Keratinocyte (primary cell): Measurements from ENCODE around the gene PNKP. TPM values are rescaled to one million over a fixed set of nuclear protein-coding genes. Genes with fewer than 3 reads are reported as not detected.

Experiments
- DNase-seq: peaks from one replicate; pipeline ENCODE4 v3.0.0-alpha.2; 2011; ENCODE audit warnings: low read depth, missing footprints, low spot score
- FAIRE-seq: peaks from 2 replicates; lab custom pipeline; 2011; peaks lifted over from hg19 to GRCh38; lab: Jason Lieb, UNC
- H2AFZ ChIP-seq: 2 replicates; pipeline ENCODE4 v1.6.0; 2012; ENCODE audit warnings: low read length, control low read depth, inconsistent platforms; ENCODE audit not compliant: control insufficient read depth
- H3K27ac ChIP-seq: 2 replicates; pipeline ENCODE4 v1.5.1; 2011; ENCODE audit warnings: low read length; ENCODE audit not compliant: control insufficient read depth, insufficient read depth
- H3K27me3 ChIP-seq: 3 replicates; pipeline ENCODE4 v1.6.0; 2011; ENCODE audit warnings: low read length; ENCODE audit not compliant: control insufficient read depth, insufficient read depth; ENCODE audit errors: extremely low read depth
- H3K36me3 ChIP-seq, 2 experiments: 2 replicates in 1 of 2; 3 replicates in 1 of 2; pipeline ENCODE4 v1.5.1; 2011; ENCODE audit warnings: low read length in 2 of 2, mild to moderate bottlenecking in 1 of 2; ENCODE audit not compliant: control insufficient read depth in 2 of 2, insufficient read depth in 2 of 2; ENCODE audit errors: extremely low read depth in 1 of 2
- H3K4me1 ChIP-seq: 3 replicates; pipeline ENCODE4 v1.5.1; 2011; ENCODE audit warnings: low read length; ENCODE audit not compliant: control insufficient read depth, insufficient read depth; ENCODE audit errors: extremely low read depth
- H3K4me2 ChIP-seq: 3 replicates; pipeline ENCODE4 v1.6.0; 2011; ENCODE audit warnings: low read depth, low read length; ENCODE audit not compliant: control insufficient read depth, insufficient read depth; ENCODE audit errors: extremely low read depth
- H3K4me3 ChIP-seq, 3 experiments: fragments of 200-600 bp in 1 of 3; sonication (generic) in 1 of 3; 2 replicates in 2 of 3; 3 replicates in 1 of 3; pipeline ENCODE4 v1.5.1; 2011 to 2016; ENCODE audit warnings: low read length in 3 of 3, mild to moderate bottlenecking in 3 of 3, control low read depth in 2 of 3, inconsistent platforms in 1 of 3, low read depth in 1 of 3, mixed read lengths in 1 of 3, mixed run types in 1 of 3, moderate library complexity in 1 of 3; ENCODE audit not compliant: control insufficient read depth in 2 of 3, insufficient read depth in 2 of 3; ENCODE audit errors: extremely low read depth in 1 of 3
- H3K79me2 ChIP-seq: 2 replicates; pipeline ENCODE4 v1.6.0; 2012; ENCODE audit warnings: low read length; ENCODE audit not compliant: control insufficient read depth, insufficient read depth
- H3K9ac ChIP-seq: 3 replicates; pipeline ENCODE4 v1.6.0; 2011; ENCODE audit warnings: low read length; ENCODE audit not compliant: control insufficient read depth, insufficient read depth; ENCODE audit errors: extremely low read depth
- H3K9me1 ChIP-seq: 3 replicates; pipeline ENCODE4 v1.6.0; 2011; ENCODE audit warnings: low read length; ENCODE audit not compliant: control insufficient read depth, insufficient read depth; ENCODE audit errors: extremely low read depth
- H3K9me3 ChIP-seq: 2 replicates; pipeline ENCODE4 v1.5.1; 2012; ENCODE audit warnings: low read depth, low read length; ENCODE audit not compliant: control insufficient read depth
- H4K20me1 ChIP-seq: 3 replicates; pipeline ENCODE4 v1.6.0; 2011; ENCODE audit warnings: low read length; ENCODE audit not compliant: control insufficient read depth, insufficient read depth; ENCODE audit errors: extremely low read depth
- EZH2 ChIP-seq: IDR thresholded peaks from one replicate; pipeline ENCODE4 v1.6.1; 2012; ENCODE audit warnings: inconsistent platforms, mild to moderate bottlenecking, low read length, moderate library complexity
- dilution Hi-C: fragments of 300-500 bp; cut with MboI; formaldehyde crosslinking; loops from one replicate; pipeline ENCODE4 v1.7.0; 2020; ENCODE audit warnings: low sequenced_read_pairs; ENCODE audit not compliant: extremely low pct_ligation_motif_present
- polyA plus RNA-seq, 5 experiments: library from polyadenylated mRNA; depleted of rRNA in 3 of 5; stranded (reverse) in 3 of 5; stranded (forward) in 1 of 5; unstranded in 1 of 5; fragments of >200 nt; gene quantifications; 1 replicate in 1 of 5; 2 replicates in 3 of 5; 3 replicates in 1 of 5; pipeline versions ENCODE4 v1.2.1 to v1.2.3, GENCODE V29; 2011 to 2012; ENCODE audit warnings: missing spikeins in 2 of 5, low read depth in 1 of 5, low replicate concordance in 1 of 5
- TF ChIP-seq, protein P1 (sequence below), 3 experiments: IDR thresholded peaks in 1 of 3; conservative IDR thresholded peaks in 1 of 3; optimal IDR thresholded peaks in 1 of 3; 2 replicates in 2 of 3; 3 replicates in 1 of 3; pipeline versions ENCODE3 to v1.5.1; 2011; ENCODE audit warnings: low read length in 3 of 3, mild to moderate bottlenecking in 3 of 3, moderate library complexity in 2 of 3, control low read depth in 1 of 3, inconsistent platforms in 1 of 3; ENCODE audit not compliant: insufficient read depth in 2 of 3; ENCODE audit errors: extremely low read depth in 1 of 3

PNKP gene
- polyA plus RNA-seq, 1 donor (not counting 4 experiments of a cell fraction or from before 2014, with no cell fraction given), result 19.3 TPM

DNA sequence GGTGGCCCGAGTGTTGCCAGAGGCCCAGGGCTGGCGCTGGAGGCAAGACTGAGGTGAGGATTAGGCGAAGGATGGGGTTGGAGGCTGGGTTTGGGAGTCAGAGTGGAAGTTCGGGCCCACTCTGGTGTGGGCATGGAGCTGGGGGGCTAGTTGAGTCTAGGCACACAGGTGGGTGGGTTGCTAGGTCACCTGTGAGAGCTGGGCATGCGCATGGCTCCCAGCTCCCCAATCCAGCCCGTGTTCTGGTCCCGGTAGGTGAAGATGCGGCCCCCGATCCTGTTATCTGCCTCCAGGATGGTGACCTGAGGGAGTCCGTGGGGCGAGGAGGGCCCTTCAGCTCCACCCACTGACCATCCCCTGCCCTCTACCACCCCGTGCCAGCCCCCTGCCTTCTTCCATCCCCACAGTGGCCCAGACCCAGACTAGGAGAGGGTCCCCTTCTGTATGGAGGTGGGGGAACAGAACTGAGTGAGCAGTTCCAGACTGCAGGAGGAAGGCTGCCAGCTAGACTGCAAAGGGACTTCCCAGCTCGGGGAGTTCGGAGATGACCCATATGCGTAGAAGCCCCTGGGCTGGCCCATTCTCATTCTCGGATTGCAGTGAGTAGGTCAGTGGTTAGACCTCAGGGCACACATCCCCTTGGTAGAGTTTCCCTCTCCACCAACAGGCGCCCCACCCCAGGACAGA lies 27.6 kb upstream of the PNKP start:
- Histone ChIP-seq H3K27me3 (peaks cover 25% of the 10 kb centered on the region), H3K4me1 (peaks cover 6% of the 10 kb centered on the region), H2AFZ (no peak overlapping the region), H3K4me2 (no peak overlapping the region), H3K79me2 (no peaks in the 10 kb centered on the region), H3K9me1 (no peaks in the 10 kb centered on the region), H3K9me3 (no peaks in the 10 kb centered on the region), H3K36me3 (no peaks in the 10 kb centered on the region), H4K20me1 (no peaks in the 10 kb centered on the region), H3K27ac (no peak overlapping the region), H3K9ac (no peak overlapping the region), H3K4me3 (no peak overlapping the region)
- FAIRE-seq (no peak), DNase-seq (no peak)
- TF ChIP-seq, protein P1, sequence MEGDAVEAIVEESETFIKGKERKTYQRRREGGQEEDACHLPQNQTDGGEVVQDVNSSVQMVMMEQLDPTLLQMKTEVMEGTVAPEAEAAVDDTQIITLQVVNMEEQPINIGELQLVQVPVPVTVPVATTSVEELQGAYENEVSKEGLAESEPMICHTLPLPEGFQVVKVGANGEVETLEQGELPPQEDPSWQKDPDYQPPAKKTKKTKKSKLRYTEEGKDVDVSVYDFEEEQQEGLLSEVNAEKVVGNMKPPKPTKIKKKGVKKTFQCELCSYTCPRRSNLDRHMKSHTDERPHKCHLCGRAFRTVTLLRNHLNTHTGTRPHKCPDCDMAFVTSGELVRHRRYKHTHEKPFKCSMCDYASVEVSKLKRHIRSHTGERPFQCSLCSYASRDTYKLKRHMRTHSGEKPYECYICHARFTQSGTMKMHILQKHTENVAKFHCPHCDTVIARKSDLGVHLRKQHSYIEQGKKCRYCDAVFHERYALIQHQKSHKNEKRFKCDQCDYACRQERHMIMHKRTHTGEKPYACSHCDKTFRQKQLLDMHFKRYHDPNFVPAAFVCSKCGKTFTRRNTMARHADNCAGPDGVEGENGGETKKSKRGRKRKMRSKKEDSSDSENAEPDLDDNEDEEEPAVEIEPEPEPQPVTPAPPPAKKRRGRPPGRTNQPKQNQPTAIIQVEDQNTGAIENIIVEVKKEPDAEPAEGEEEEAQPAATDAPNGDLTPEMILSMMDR (optimal IDR thresholded peaks at IDR 0.05 in 1 of 3, IDR thresholded peaks at IDR 0.05 in 1 of 3, conservative IDR thresholded peaks at IDR 0.05 in 1 of 3; ENCODE audit: extremely low read depth in 1 of 3, insufficient read depth in 2 of 3, low read length in 3 of 3), result no peak
- TF ChIP-seq EZH2, result no peak
- dilution Hi-C loops, result no loop called here

DNA sequence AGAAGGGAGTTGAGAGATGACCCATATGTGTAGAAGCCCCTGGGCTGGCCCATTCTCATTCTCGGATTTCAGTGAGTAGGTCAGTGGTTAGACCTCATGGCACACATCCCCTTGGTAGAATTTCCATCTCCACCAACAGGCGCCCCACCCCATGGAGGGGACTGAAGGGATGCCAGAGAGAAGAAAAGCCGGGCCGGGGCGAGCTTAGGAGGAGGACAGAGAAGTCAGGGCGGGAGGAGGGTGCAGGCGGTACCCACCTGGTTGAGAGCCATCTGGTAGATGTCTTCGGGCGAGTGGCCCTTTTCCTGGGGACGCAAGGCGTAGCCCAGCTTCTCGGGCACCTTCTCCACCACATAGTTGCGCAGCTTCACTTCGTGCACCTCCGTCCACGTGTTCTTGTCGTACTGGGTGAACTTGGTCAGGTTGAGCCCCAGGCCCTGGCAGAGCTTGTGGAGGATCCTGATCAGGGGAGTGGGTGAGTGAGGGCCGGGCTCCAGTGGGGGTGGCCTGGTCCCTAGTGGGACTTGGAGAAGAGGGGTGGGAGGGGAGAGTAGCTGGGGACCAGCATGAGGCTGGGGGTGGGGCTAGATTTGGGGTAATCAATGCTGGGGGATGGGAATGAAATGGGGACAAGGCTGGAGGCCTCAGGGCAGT lies 26.8 kb upstream of the PNKP start:
- dilution Hi-C loops, result no loop called here
- no peak for DNase-seq
- Histone ChIP-seq H4K20me1 (no peaks in the 10 kb centered on the region), H3K4me2 (no peak overlapping the region), H3K79me2 (no peaks in the 10 kb centered on the region), H3K4me1 (peaks cover 6% of the 10 kb centered on the region), H3K9me3 (no peaks in the 10 kb centered on the region), H3K4me3 (no peak overlapping the region), H3K9me1 (no peaks in the 10 kb centered on the region), H3K27me3 (peaks cover 25% of the 10 kb centered on the region), H3K27ac (no peak overlapping the region), H3K36me3 (no peaks in the 10 kb centered on the region), H3K9ac (no peak overlapping the region), H2AFZ (no peak overlapping the region)
- FAIRE-seq, result no peak
- no peak for TF ChIP-seq EZH2
- TF ChIP-seq, protein P1 (optimal IDR thresholded peaks at IDR 0.05 in 1 of 3, IDR thresholded peaks at IDR 0.05 in 1 of 3, conservative IDR thresholded peaks at IDR 0.05 in 1 of 3; ENCODE audit: extremely low read depth in 1 of 3, insufficient read depth in 2 of 3, low read length in 3 of 3), result no peak
